MM.1S (cell line): ENCODE measurements around the gene MAP3K5.

Experiments
- EZH2 ChIP-seq: fragments of 300-600 bp; sonication (generic); optimal IDR thresholded peaks from 2 replicates; pipeline ENCODE3; 2017; ENCODE audit warnings: low read depth, mild to moderate bottlenecking, antibody characterized with exemption, low read length, mixed read lengths
- TF ChIP-seq, protein P1 (sequence below): fragments of 300-600 bp; sonication (generic); IDR thresholded peaks from 2 replicates; pipeline ENCODE4 v1.5.1; 2016; ENCODE audit warnings: antibody characterized with exemption, low read length, mixed read lengths

DNA sequence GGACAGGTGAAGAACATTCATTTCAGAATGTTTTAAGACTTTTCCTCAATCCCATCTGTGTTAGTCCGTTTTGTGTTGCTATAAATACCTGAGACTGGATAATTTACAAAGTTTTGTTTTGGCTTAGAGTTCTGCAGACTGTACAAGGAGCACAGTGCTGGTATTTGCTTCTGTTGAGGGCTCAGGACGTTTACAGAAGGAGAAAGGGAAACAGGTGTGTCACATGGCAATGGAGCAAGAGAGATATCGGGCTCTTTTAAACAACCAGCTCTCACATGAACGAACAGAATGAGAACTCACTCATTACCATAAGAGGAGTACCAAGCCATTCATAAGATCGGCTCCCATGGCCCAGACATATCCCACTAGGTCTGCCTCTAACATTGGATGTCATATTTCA is 258.8 kb downstream of the MAP3K5 start:
- TF ChIP-seq, protein P1, sequence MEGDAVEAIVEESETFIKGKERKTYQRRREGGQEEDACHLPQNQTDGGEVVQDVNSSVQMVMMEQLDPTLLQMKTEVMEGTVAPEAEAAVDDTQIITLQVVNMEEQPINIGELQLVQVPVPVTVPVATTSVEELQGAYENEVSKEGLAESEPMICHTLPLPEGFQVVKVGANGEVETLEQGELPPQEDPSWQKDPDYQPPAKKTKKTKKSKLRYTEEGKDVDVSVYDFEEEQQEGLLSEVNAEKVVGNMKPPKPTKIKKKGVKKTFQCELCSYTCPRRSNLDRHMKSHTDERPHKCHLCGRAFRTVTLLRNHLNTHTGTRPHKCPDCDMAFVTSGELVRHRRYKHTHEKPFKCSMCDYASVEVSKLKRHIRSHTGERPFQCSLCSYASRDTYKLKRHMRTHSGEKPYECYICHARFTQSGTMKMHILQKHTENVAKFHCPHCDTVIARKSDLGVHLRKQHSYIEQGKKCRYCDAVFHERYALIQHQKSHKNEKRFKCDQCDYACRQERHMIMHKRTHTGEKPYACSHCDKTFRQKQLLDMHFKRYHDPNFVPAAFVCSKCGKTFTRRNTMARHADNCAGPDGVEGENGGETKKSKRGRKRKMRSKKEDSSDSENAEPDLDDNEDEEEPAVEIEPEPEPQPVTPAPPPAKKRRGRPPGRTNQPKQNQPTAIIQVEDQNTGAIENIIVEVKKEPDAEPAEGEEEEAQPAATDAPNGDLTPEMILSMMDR, result no peak
- no peak for TF ChIP-seq EZH2
